Gastrocnemius medialis (tissue), 4 donors: ENCODE results near the gene SULT4A1.

Source experiments
- CTCF ChIP-seq, 5 experiments: fragments of 450-650 bp in 3 of 5; fragments of 200-600 bp in 2 of 5; sonication (generic) in 2 of 5; IDR thresholded peaks in 4 of 5; conservative IDR thresholded peaks in 1 of 5; 1 replicate in 4 of 5; 2 replicates in 1 of 5; pipeline ENCODE4 v1.5.1; 2016 to 2019; ENCODE audit warnings: antibody characterized with exemption in 5 of 5, mild to moderate bottlenecking in 3 of 5, moderate library complexity in 3 of 5
- POLR2A ChIP-seq, 2 donors: fragments of 450-650 bp; IDR thresholded peaks; one replicate each; pipeline ENCODE4 v1.6.1; 2017; ENCODE audit warnings: antibody characterized with exemption in 2 of 2, mild to moderate bottlenecking in 2 of 2, moderate library complexity in 2 of 2

- TF ChIP-seq CTCF (IDR thresholded peaks at IDR 0.05 in 4 of 5, conservative IDR thresholded peaks at IDR 0.05 in 1 of 5) (no peak), POLR2A (IDR thresholded peaks at IDR 0.05) (no peak)
Observed at GRCh38 chr22:43897751-43898261, 35.5 kb upstream of the SULT4A1 start.
